ENCODE measurements around the gene CEACAM18. TPM values are rescaled to one million over a fixed set of nuclear protein-coding genes. Genes with fewer than 3 reads are reported as not detected.

The CEACAM18 gene
- total RNA-seq, 4 donors from 2014 or later, result not detected

GRCh38 chr19:51503896-51504295 is 25.6 kb downstream of the CEACAM18 start:
- TF ChIP-seq CTCF (IDR thresholded peaks at IDR 0.05) (no peak), POLR2A (IDR thresholded peaks at IDR 0.05) (no peak), POLR2AphosphoS5 (IDR thresholded peaks at IDR 0.05) (no peak), EP300 (IDR thresholded peaks at IDR 0.05) (no peak)
- Histone ChIP-seq H3K27ac (no peak overlapping the region), H3K36me3 (no peaks in the 10 kb centered on the region), H3K27me3 (peaks cover 22% of the 10 kb centered on the region), H3K4me3 (no peak overlapping the region), H3K4me1 (no peaks in the 10 kb centered on the region), H3K9me3 (peaks cover 0 to 17% (median 0%) of the 10 kb centered on the region in 3 donors)
- ATAC-seq, result no peak
- WGBS, 2 donors (ENCODE audit: low coverage in 1 of 2), result 33 to 42% methylated on average over 2 to 3 of the region's 3 CpGs

- TF ChIP-seq CTCF (IDR thresholded peaks at IDR 0.05), result no peak
- no peak for TF ChIP-seq POLR2AphosphoS5 (IDR thresholded peaks at IDR 0.05)
- TF ChIP-seq POLR2A (IDR thresholded peaks at IDR 0.05), result no peak
- no peak for TF ChIP-seq EP300 (IDR thresholded peaks at IDR 0.05)
- Histone ChIP-seq H3K36me3 (no peaks in the 10 kb centered on the region), H3K27me3 (peaks cover 27% of the 10 kb centered on the region), H3K4me3 (no peak overlapping the region), H3K27ac (no peak overlapping the region), H3K4me1 (no peaks in the 10 kb centered on the region), H3K9me3 (peaks cover 0 to 17% (median 0%) of the 10 kb centered on the region in 3 donors)
- 31 to 40% methylated on average over 3 of the region's 3 CpGs for whole genome bisulfite sequencing, 2 donors (ENCODE audit: low coverage in 1 of 2)
- ATAC-seq, result no peak
These were observed 27.6 kb downstream of the CEACAM18 start for GRCh38 chr19:51505904-51506303.

GRCh38 chr19:51507192-51507591 is 28.9 kb downstream of the CEACAM18 start:
- WGBS, 2 donors (ENCODE audit: low coverage in 1 of 2), result 33 to 71% methylated on average over 1 to 3 of the region's 3 CpGs
- no peaks in the 10 kb centered on the region for H3K4me1 ChIP-seq
- no peaks in the 10 kb centered on the region for H3K36me3 ChIP-seq
- TF ChIP-seq POLR2AphosphoS5 (IDR thresholded peaks at IDR 0.05) (no peak), POLR2A (IDR thresholded peaks at IDR 0.05) (no peak), EP300 (IDR thresholded peaks at IDR 0.05) (no peak), CTCF (IDR thresholded peaks at IDR 0.05) (no peak)
- peaks cover 0 to 17% (median 0%) of the 10 kb centered on the region in 3 donors for H3K9me3 ChIP-seq
- no peak for ATAC-seq
- H3K27me3 ChIP-seq, result peaks cover 37% of the 10 kb centered on the region
- no peak overlapping the region for H3K4me3 ChIP-seq
- H3K27ac ChIP-seq, result no peak overlapping the region

- H3K4me3 ChIP-seq, result no peak overlapping the region
- H3K4me1 ChIP-seq, result no peaks in the 10 kb centered on the region
- peaks cover 0 to 17% (median 0%) of the 10 kb centered on the region in 3 donors for H3K9me3 ChIP-seq
- WGBS, 2 donors (ENCODE audit: low coverage in 1 of 2), result 43 to 61% methylated on average over 6 of the region's 6 CpGs
- peaks cover 41% of the 10 kb centered on the region for H3K27me3 ChIP-seq
- TF ChIP-seq POLR2AphosphoS5 (IDR thresholded peaks at IDR 0.05), result no peak
- TF ChIP-seq EP300 (IDR thresholded peaks at IDR 0.05), result no peak
- TF ChIP-seq CTCF (IDR thresholded peaks at IDR 0.05), result no peak
- no peak for TF ChIP-seq POLR2A (IDR thresholded peaks at IDR 0.05)
- H3K27ac ChIP-seq, result no peak overlapping the region
- H3K36me3 ChIP-seq, result no peaks in the 10 kb centered on the region
- ATAC-seq, result no peak
These were observed 29.3 kb downstream of the CEACAM18 start for GRCh38 chr19:51507640-51508058.

GRCh38 chr19:51508059-51508733 is 29.9 kb downstream of the CEACAM18 start:
- Histone ChIP-seq H3K4me3 (no peak overlapping the region), H3K27ac (no peak overlapping the region), H3K36me3 (no peaks in the 10 kb centered on the region), H3K4me1 (no peaks in the 10 kb centered on the region), H3K9me3 (peaks cover 0 to 17% (median 0%) of the 10 kb centered on the region in 3 donors), H3K27me3 (peaks cover 46% of the 10 kb centered on the region)
- WGBS, 2 donors (ENCODE audit: low coverage in 1 of 2), result 44 to 92% methylated on average over 1 to 3 of the region's 3 CpGs
- TF ChIP-seq POLR2A (IDR thresholded peaks at IDR 0.05) (no peak), CTCF (IDR thresholded peaks at IDR 0.05) (no peak), EP300 (IDR thresholded peaks at IDR 0.05) (no peak), POLR2AphosphoS5 (IDR thresholded peaks at IDR 0.05) (no peak)
- ATAC-seq, result no peak

All from gastroesophageal sphincter (tissue), 4 donors.